NT2/D1 (cell line): ENCODE measurements around the gene MED25.

ENCODE experiments used
- YY1 ChIP-seq: IDR thresholded peaks from 2 replicates; pipeline ENCODE4 v1.6.1; 2011; ENCODE audit not compliant: insufficient read length, insufficient read depth
- ZNF274 ChIP-seq: IDR thresholded peaks from 2 replicates; pipeline ENCODE4 v1.6.1; 2011; ENCODE audit warnings: mild to moderate bottlenecking, low read depth, low read length

DNA sequence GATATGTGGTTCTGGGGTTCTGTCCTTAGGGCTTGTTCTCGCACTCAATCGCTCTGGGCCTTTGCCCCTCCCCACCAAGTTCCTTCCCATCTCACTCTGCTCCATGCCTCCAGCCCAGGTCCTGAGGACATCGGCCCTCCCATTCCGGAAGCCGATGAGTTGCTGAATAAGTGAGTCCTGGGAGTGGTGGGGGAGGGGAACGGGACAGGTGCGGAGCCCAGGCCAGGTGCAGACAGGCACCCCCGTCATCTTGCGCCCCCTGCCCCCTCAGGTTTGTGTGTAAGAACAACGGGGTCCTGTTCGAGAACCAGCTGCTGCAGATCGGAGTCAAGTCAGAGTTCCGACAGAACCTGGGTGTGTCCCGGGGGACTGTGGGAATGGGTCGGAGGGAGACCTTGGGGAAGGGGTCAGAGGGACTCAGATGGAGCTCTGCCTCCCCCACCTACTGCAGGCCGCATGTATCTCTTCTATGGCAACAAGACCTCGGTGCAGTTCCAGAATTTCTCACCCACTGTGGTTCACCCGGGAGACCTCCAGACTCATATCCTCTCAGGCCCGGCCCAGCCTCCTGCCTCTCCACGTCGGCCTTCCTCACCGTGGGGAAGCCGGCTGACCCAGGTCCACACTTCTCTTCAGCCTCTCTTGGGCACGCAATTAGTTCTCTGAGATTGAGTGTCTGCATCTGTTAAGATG is 15.1 kb upstream of the MED25 start:
- TF ChIP-seq ZNF274 (no peak), YY1 (no peak)
